CD14-positive monocyte (primary cell): Measurements from ENCODE around the gene PLS1. TPM values are rescaled to one million over a fixed set of nuclear protein-coding genes. Genes with fewer than 3 reads are reported as not detected.
"Not testable (repeated sequence)": the region's sequence is repeated elsewhere in the genome, so short reads cannot be mapped to it uniquely, and the experiment has no call there.

Source experiments
- DNase-seq, 3 donors: peaks; one replicate each; pipeline ENCODE4 v3.0.0-alpha.2; 2011 to 2022
- H2AFZ ChIP-seq: 2 replicates; pipeline ENCODE4 v1.6.0; 2012; ENCODE audit warnings: mild to moderate bottlenecking, low read depth, low read length, inconsistent platforms; ENCODE audit not compliant: insufficient read depth, poor library complexity, severe bottlenecking
- H3K27ac ChIP-seq, 2 donors: 1 replicate in 1 of 2; 2 replicates in 1 of 2; pipeline ENCODE4 v1.5.1; 2012 to 2013; ENCODE audit warnings: low read length in 2 of 2, control low read depth in 1 of 2, inconsistent platforms in 1 of 2, low read depth in 1 of 2, mild to moderate bottlenecking in 1 of 2
- H3K27me3 ChIP-seq, 2 donors: one replicate each; pipeline versions ENCODE4 v1.6.0 to v1.6.1; 2011 to 2013; ENCODE audit warnings: low read length in 2 of 2; ENCODE audit not compliant: control insufficient read depth in 2 of 2, insufficient read depth in 2 of 2
- H3K36me3 ChIP-seq, 2 donors: replicated peaks in 1 of 2; 1 replicate in 1 of 2; 2 replicates in 1 of 2; pipeline versions ENCODE4 v1.5.1 to v1.6.1; 2012 to 2013; ENCODE audit warnings: low read length in 2 of 2, control low read depth in 1 of 2, inconsistent platforms in 1 of 2, mild to moderate bottlenecking in 1 of 2; ENCODE audit not compliant: insufficient read depth in 2 of 2, control insufficient read depth in 1 of 2
- H3K4me1 ChIP-seq, 2 donors: 1 replicate in 1 of 2; 2 replicates in 1 of 2; pipeline versions ENCODE4 v1.5.1 to v1.6.1; 2012 to 2013; ENCODE audit warnings: low read length in 2 of 2, control low read depth in 1 of 2, inconsistent platforms in 1 of 2, mild to moderate bottlenecking in 1 of 2, moderate library complexity in 1 of 2; ENCODE audit not compliant: insufficient read depth in 2 of 2, control insufficient read depth in 1 of 2
- H3K4me2 ChIP-seq: replicated peaks from 2 replicates; pipeline ENCODE3; 2012; ENCODE audit warnings: low read length, moderate library complexity, mild to moderate bottlenecking; ENCODE audit not compliant: poor library complexity, severe bottlenecking; ENCODE audit errors: extremely low read depth
- H3K4me3 ChIP-seq, 3 experiments: fragments of 200-600 bp in 1 of 3; sonication (generic) in 1 of 3; replicated peaks in 1 of 3; 1 replicate in 2 of 3; 2 replicates in 1 of 3; pipeline ENCODE4 v1.5.1; 2011 to 2013; ENCODE audit warnings: low read length in 3 of 3, mild to moderate bottlenecking in 3 of 3, control low read depth in 2 of 3, low read depth in 2 of 3, inconsistent platforms in 1 of 3, moderate library complexity in 1 of 3
- H3K79me2 ChIP-seq: 2 replicates; pipeline ENCODE4 v1.6.0; 2012; ENCODE audit warnings: mild to moderate bottlenecking, control low read depth, inconsistent platforms, low read length, moderate library complexity; ENCODE audit not compliant: insufficient read depth
- H3K9ac ChIP-seq: 2 replicates; pipeline ENCODE4 v1.6.0; 2017; ENCODE audit warnings: low read length, mild to moderate bottlenecking; ENCODE audit not compliant: insufficient read depth, poor library complexity, severe bottlenecking
- H3K9me3 ChIP-seq, 2 donors: replicated peaks in 1 of 2; 1 replicate in 1 of 2; 2 replicates in 1 of 2; pipeline versions ENCODE4 v1.5.1 to v1.6.1; 2012 to 2013; ENCODE audit warnings: low read length in 2 of 2, control low read depth in 1 of 2; ENCODE audit not compliant: control insufficient read depth in 1 of 2, insufficient read depth in 1 of 2
- H4K20me1 ChIP-seq: 2 replicates; pipeline ENCODE4 v1.6.0; 2012; ENCODE audit warnings: mild to moderate bottlenecking, low read length, control low read depth, moderate library complexity; ENCODE audit not compliant: insufficient read depth
- H3K27ac Mint-ChIP-seq, 7 donors: one replicate each; pipeline ENCODE4 v1.8.0; 2020; ENCODE audit warnings: mild to moderate bottlenecking in 7 of 7, mixed read lengths in 7 of 7, moderate library complexity in 6 of 7, inconsistent platforms in 2 of 7
- H3K27me3 Mint-ChIP-seq, 3 donors: one replicate each; pipeline ENCODE4 v1.8.0; 2021 to 2022; ENCODE audit warnings: low read depth in 3 of 3, mild to moderate bottlenecking in 3 of 3, mixed read lengths in 3 of 3, moderate library complexity in 3 of 3, inconsistent platforms in 1 of 3
- H3K36me3 Mint-ChIP-seq, 2 donors: one replicate each; pipeline ENCODE4 v1.8.0; 2020; ENCODE audit warnings: mixed read lengths in 2 of 2, inconsistent platforms in 1 of 2, mild to moderate bottlenecking in 1 of 2
- H3K4me1 Mint-ChIP-seq: one replicate; pipeline ENCODE4 v1.8.0; 2020; ENCODE audit warnings: mild to moderate bottlenecking, mixed read lengths
- H3K4me3 Mint-ChIP-seq, 2 donors: one replicate each; pipeline ENCODE4 v1.8.0; 2020; ENCODE audit warnings: mild to moderate bottlenecking in 2 of 2, mixed read lengths in 2 of 2, moderate library complexity in 1 of 2
- H3K9me3 Mint-ChIP-seq, 7 donors: one replicate each; pipeline ENCODE4 v1.8.0; 2020 to 2022; ENCODE audit warnings: mixed read lengths in 7 of 7, mild to moderate bottlenecking in 6 of 7, moderate library complexity in 6 of 7, inconsistent platforms in 2 of 7
- WGBS: methylation state at CpG from one replicate; pipeline ENCODE4 v1.1.5; 2013; ENCODE audit warnings: missing lambda C conversion rate; ENCODE audit not compliant: insufficient coverage; 5-methylcytosine and 5-hydroxymethylcytosine counted together
- intact Hi-C, 2 donors: fragments of 100-400 bp; cut with micrococcal nuclease; formaldehyde crosslinking; loops; one replicate each; pipeline versions ENCODE4 v1.15.0 to v1.15.1; 2023
- polyA plus RNA-seq, 3 donors: library from polyadenylated mRNA; depleted of rRNA in 1 of 3; unstranded in 2 of 3; stranded (reverse) in 1 of 3; fragments of 300-500 nt in 2 of 3; fragments of >200 nt in 1 of 3; fragmentation: Illumina TruSeq in 2 of 3; gene quantifications; 1 replicate in 2 of 3; 2 replicates in 1 of 3; pipeline ENCODE4 v1.2.3, GENCODE V29; 2012 to 2021
- TF ChIP-seq, protein P1 (sequence below): fragments of 200-600 bp; IDR thresholded peaks from one replicate; pipeline ENCODE4 v1.8.0; 2022; ENCODE audit warnings: antibody characterized with exemption, mild to moderate bottlenecking

PLS1 gene
- polyA plus RNA-seq, 3 donors: 0.09 to 0.17 TPM; not detected in 1

DNA sequence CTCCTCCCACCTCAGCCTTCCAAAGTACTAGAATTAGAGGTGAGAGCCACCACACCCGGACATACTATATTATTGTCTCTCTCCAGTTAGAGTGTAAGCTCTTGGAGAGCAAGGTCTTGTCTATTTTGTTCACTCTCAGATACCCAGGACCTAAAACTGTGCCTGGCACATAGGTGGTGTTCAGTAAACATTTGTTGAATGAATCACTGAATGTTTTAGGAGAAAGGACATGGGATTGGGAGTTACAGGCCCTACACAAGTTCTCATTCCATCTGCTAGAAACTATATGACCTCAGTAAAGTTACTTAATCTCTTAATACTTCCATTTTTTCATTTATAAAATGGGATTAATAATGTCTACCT, 16.2 kb upstream of the PLS1 start:
- Histone ChIP-seq H3K9ac (no peak overlapping the region), H3K4me3 (no peak overlapping the region), H2AFZ (peak overlapping the region; percentile 97), H3K27me3 (no peaks in the 10 kb centered on the region), H3K9me3 (no peaks in the 10 kb centered on the region), H3K36me3 (no peaks in the 10 kb centered on the region), H3K4me2 (no peak overlapping the region), H3K79me2 (peaks cover 35% of the 10 kb centered on the region), H3K27ac (no peak overlapping the region), H3K4me1 (peaks cover 24 to 37% of the 10 kb centered on the region in 2 donors), H4K20me1 (no peaks in the 10 kb centered on the region)
- Mint-ChIP-seq H3K4me3 (peak overlapping the region in 1 of 2 donors; percentile 10), H3K9me3 (peaks cover 0 to 3% (median 0%) of the 10 kb centered on the region in 7 donors), H3K36me3 (peaks cover 0 to 8% of the 10 kb centered on the region in 2 donors), H3K27ac (peak overlapping the region in 5 of 7 donors; percentile 2 to 98 (median 4)), H3K4me1 (peaks cover 34% of the 10 kb centered on the region), H3K27me3 (peaks cover 6 to 11% (median 11%) of the 10 kb centered on the region in 3 donors)
- DNase-seq: no peak
- intact Hi-C loops: no loop called here
- WGBS: no CpG with 5 or more reads among the region's 1 CpG
- TF ChIP-seq, protein P1, sequence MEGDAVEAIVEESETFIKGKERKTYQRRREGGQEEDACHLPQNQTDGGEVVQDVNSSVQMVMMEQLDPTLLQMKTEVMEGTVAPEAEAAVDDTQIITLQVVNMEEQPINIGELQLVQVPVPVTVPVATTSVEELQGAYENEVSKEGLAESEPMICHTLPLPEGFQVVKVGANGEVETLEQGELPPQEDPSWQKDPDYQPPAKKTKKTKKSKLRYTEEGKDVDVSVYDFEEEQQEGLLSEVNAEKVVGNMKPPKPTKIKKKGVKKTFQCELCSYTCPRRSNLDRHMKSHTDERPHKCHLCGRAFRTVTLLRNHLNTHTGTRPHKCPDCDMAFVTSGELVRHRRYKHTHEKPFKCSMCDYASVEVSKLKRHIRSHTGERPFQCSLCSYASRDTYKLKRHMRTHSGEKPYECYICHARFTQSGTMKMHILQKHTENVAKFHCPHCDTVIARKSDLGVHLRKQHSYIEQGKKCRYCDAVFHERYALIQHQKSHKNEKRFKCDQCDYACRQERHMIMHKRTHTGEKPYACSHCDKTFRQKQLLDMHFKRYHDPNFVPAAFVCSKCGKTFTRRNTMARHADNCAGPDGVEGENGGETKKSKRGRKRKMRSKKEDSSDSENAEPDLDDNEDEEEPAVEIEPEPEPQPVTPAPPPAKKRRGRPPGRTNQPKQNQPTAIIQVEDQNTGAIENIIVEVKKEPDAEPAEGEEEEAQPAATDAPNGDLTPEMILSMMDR: no peak

DNA sequence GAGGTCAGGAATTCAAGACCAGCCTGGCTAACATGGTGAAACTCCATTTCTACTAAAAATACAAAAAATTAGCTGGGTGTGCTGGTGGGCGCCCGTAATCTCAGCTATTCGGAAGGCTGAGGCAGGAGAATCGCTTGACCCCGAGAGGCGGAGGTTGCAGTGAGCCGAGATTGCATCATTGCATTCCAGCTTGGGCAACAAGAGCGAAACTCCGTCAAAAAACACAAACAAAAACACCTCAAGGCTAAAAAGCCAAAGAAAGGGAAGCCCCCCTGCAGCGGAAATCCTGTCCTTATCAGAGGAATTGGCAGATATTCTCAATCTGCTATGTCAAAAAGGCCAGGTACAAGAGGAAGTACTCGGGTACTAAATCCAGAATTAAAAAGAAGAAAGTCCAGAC, 15.1 kb upstream of the PLS1 start:
- DNase-seq, H3K36me3 Mint-ChIP-seq, H4K20me1 ChIP-seq, H3K9me3 ChIP-seq, H3K27me3 ChIP-seq, H3K27ac ChIP-seq, H3K4me2 ChIP-seq, H3K27ac Mint-ChIP-seq, H3K9ac ChIP-seq, H3K36me3 ChIP-seq, H3K4me3 Mint-ChIP-seq, H3K9me3 Mint-ChIP-seq, intact Hi-C loops, H3K4me3 ChIP-seq: not testable (repeated sequence)
- H3K27me3 Mint-ChIP-seq: peaks cover 6 to 15% (median 11%) of the 10 kb centered on the region in 3 donors
- WGBS: 93% methylated on average over 3 of the region's 11 CpGs
- Histone ChIP-seq H3K4me1 (peaks cover 20 to 26% of the 10 kb centered on the region in 2 donors), H2AFZ (peak overlapping the region; percentile 53), H3K79me2 (peaks cover 25% of the 10 kb centered on the region)
- H3K4me1 Mint-ChIP-seq: peaks cover 24% of the 10 kb centered on the region
